HepG2 (cell line): ENCODE results near the gene DAB1. TPM values are rescaled to one million over a fixed set of nuclear protein-coding genes. Genes with fewer than 3 reads are reported as not detected.

Experiments used
- ARID5B ChIP-seq: IDR thresholded peaks from 2 replicates; pipeline ENCODE4 v1.4.0; 2020; ENCODE audit warnings: mild to moderate bottlenecking, missing genetic modification reagents
- ATAD3A ChIP-seq: sonication (generic); formaldehyde crosslinking; IDR thresholded peaks from 2 replicates; pipeline ENCODE4 v1.4.0; 2020; ENCODE audit warnings: missing genetic modification reagents
- CREB1 ChIP-seq, 2 experiments: fragments of 450-650 bp in 1 of 2; IDR thresholded peaks; 2 replicates each; pipeline ENCODE4 v1.6.1; 2016 to 2017; ENCODE audit warnings: control low read depth in 1 of 2, mild to moderate bottlenecking in 1 of 2, missing compliant biosample characterization in 1 of 2, missing genetic modification characterization in 1 of 2
- EP300 ChIP-seq, 3 experiments: sonication (generic) in 1 of 3; formaldehyde crosslinking in 1 of 3; IDR thresholded peaks; 2 replicates each; pipeline versions ENCODE4 v1.5.1 to v1.6.1; 2011 to 2020; ENCODE audit warnings: low read depth in 2 of 3, low read length in 2 of 3, borderline replicate concordance in 1 of 3, improper control_type of control experiment in 1 of 3, mild to moderate bottlenecking in 1 of 3, missing genetic modification reagents in 1 of 3, moderate library complexity in 1 of 3
- FOXJ3 ChIP-seq: sonication (generic); formaldehyde crosslinking; IDR thresholded peaks from 2 replicates; pipeline ENCODE4 v1.4.0; 2020; ENCODE audit warnings: missing genetic modification reagents, mild to moderate bottlenecking, borderline replicate concordance
- GATAD2A ChIP-seq: IDR thresholded peaks from 2 replicates; pipeline ENCODE4 v1.6.1; 2016
- HOXD1 ChIP-seq: sonication (generic); formaldehyde crosslinking; IDR thresholded peaks from 2 replicates; pipeline ENCODE4 v1.5.0; 2020; ENCODE audit warnings: missing genetic modification reagents
- MTA1 ChIP-seq: sonication (generic); formaldehyde crosslinking; IDR thresholded peaks from 2 replicates; pipeline ENCODE4 v1.4.0; 2020; ENCODE audit warnings: missing genetic modification reagents, mild to moderate bottlenecking, borderline replicate concordance
- ONECUT2 ChIP-seq: sonication (generic); formaldehyde crosslinking; IDR thresholded peaks from 2 replicates; pipeline ENCODE4 v1.4.0; 2020; ENCODE audit warnings: missing genetic modification reagents
- REPIN1 ChIP-seq: sonication (generic); formaldehyde crosslinking; IDR thresholded peaks from 2 replicates; pipeline ENCODE4 v1.8.0; 2022; ENCODE audit warnings: missing genetic modification reagents, low read depth, mild to moderate bottlenecking, borderline replicate concordance
- TBP ChIP-seq: sonication (generic); formaldehyde crosslinking; IDR thresholded peaks from 2 replicates; pipeline ENCODE4 v1.5.0; 2020; ENCODE audit warnings: missing genetic modification reagents
- ZNF331 ChIP-seq: sonication (generic); formaldehyde crosslinking; IDR thresholded peaks from 2 replicates; pipeline ENCODE4 v1.4.0; 2020; ENCODE audit warnings: missing genetic modification reagents
- ZNF362 ChIP-seq: sonication (generic); formaldehyde crosslinking; IDR thresholded peaks from 2 replicates; pipeline ENCODE4 v1.4.0; 2020; ENCODE audit warnings: missing genetic modification reagents, mild to moderate bottlenecking, borderline replicate concordance
- ZNF567 ChIP-seq: sonication (generic); formaldehyde crosslinking; IDR thresholded peaks from 2 replicates; pipeline ENCODE4 v1.8.1; 2023; ENCODE audit warnings: mild to moderate bottlenecking, missing genetic modification reagents, borderline replicate concordance
- ZNF580 ChIP-seq: IDR thresholded peaks from 2 replicates; pipeline ENCODE4 v1.6.1; 2016; ENCODE audit warnings: low read depth, borderline replicate concordance
- ZNF746 ChIP-seq: sonication (generic); formaldehyde crosslinking; IDR thresholded peaks from 2 replicates; pipeline ENCODE4 v1.8.0; 2022; ENCODE audit warnings: mild to moderate bottlenecking, missing genetic modification reagents
- ZNF766 ChIP-seq: sonication (generic); formaldehyde crosslinking; IDR thresholded peaks from 2 replicates; pipeline ENCODE4 v1.5.0; 2020; ENCODE audit warnings: missing genetic modification reagents, borderline replicate concordance
- polyA plus RNA-seq, 8 experiments: library from polyadenylated mRNA; depleted of rRNA in 3 of 8; stranded (reverse) in 7 of 8; unstranded in 1 of 8; fragments of >200 nt; fragmentation: Illumina TruSeq in 4 of 8; extraction: Trizol in 4 of 8; gene quantifications; 2 replicates each; pipeline versions ENCODE4 v1.2.1 to v1.2.3, GENCODE V29; 2011 to 2016; ENCODE audit warnings: low read depth in 4 of 8, missing spikeins in 1 of 8, mixed read lengths in 1 of 8; ENCODE audit not compliant: insufficient read depth in 1 of 8
- total RNA-seq, 5 experiments: library from RNA; depleted of rRNA; stranded (reverse); fragments of >200 nt; fragmentation: Illumina TruSeq; extraction: Trizol; gene quantifications; 2 replicates each; pipeline ENCODE4 v1.2.3, GENCODE V29; 2016; ENCODE audit warnings: low read depth in 1 of 5
- TF ChIP-seq, protein P1 (sequence below): sonication (generic); formaldehyde crosslinking; conservative IDR thresholded peaks from 2 replicates; pipeline ENCODE4 v1.4.0; 2020; ENCODE audit warnings: mild to moderate bottlenecking, missing genetic modification reagents, moderate library complexity
- TF ChIP-seq, protein P2 (sequence below): IDR thresholded peaks from 2 replicates; pipeline ENCODE4 v1.6.1; 2016; ENCODE audit warnings: low read depth, control low read depth

DAB1 gene
- total and polyA plus RNA-seq, 2 of the 13 experiments (the other 11 are each of a cell fraction or from before 2014, with no cell fraction given): 0.04 to 0.13 TPM

DNA sequence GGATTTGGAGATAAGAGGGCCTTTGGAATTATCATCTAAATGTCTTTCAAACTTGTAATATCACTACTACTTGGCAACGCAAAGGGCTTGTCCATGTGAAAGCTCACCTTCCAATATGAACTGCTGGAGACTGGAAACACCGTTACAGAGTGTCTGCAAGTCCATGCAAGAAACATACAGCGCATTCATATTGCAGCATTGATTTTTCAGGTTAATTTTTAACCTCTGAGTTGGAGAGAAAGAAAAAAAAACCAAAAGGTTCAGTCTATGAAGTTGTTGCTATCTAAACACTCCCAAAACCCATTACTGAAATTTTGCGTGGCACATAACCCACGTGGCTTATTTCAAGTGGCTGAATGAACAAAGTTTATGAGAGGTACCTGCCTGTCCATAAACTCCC, 23.8 kb downstream of the DAB1 start (continued):
- TF ChIP-seq, protein P1, sequence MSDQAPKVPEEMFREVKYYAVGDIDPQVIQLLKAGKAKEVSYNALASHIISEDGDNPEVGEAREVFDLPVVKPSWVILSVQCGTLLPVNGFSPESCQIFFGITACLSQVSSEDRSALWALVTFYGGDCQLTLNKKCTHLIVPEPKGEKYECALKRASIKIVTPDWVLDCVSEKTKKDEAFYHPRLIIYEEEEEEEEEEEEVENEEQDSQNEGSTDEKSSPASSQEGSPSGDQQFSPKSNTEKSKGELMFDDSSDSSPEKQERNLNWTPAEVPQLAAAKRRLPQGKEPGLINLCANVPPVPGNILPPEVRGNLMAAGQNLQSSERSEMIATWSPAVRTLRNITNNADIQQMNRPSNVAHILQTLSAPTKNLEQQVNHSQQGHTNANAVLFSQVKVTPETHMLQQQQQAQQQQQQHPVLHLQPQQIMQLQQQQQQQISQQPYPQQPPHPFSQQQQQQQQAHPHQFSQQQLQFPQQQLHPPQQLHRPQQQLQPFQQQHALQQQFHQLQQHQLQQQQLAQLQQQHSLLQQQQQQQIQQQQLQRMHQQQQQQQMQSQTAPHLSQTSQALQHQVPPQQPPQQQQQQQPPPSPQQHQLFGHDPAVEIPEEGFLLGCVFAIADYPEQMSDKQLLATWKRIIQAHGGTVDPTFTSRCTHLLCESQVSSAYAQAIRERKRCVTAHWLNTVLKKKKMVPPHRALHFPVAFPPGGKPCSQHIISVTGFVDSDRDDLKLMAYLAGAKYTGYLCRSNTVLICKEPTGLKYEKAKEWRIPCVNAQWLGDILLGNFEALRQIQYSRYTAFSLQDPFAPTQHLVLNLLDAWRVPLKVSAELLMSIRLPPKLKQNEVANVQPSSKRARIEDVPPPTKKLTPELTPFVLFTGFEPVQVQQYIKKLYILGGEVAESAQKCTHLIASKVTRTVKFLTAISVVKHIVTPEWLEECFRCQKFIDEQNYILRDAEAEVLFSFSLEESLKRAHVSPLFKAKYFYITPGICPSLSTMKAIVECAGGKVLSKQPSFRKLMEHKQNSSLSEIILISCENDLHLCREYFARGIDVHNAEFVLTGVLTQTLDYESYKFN: peak; percentile 52
- 0 out of 2 replicates have a peak, but pooled peaks have one; percentile 15 for TF ChIP-seq FOXJ3 (CRISPR knock-in tag)
- TF ChIP-seq ZNF746 (CRISPR knock-in tag): no peak
- no peak for TF ChIP-seq ATAD3A (CRISPR knock-in tag)
- 0 out of 2 replicates have a peak, but pooled peaks have one; percentile 13 for TF ChIP-seq REPIN1 (CRISPR knock-in tag)
- TF ChIP-seq MTA1 (CRISPR knock-in tag): no peak
- no peak for TF ChIP-seq ZNF567 (CRISPR knock-in tag)
- TF ChIP-seq, protein P2, sequence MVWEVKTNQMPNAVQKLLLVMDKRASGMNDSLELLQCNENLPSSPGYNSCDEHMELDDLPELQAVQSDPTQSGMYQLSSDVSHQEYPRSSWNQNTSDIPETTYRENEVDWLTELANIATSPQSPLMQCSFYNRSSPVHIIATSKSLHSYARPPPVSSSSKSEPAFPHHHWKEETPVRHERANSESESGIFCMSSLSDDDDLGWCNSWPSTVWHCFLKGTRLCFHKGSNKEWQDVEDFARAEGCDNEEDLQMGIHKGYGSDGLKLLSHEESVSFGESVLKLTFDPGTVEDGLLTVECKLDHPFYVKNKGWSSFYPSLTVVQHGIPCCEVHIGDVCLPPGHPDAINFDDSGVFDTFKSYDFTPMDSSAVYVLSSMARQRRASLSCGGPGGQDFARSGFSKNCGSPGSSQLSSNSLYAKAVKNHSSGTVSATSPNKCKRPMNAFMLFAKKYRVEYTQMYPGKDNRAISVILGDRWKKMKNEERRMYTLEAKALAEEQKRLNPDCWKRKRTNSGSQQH (CRISPR knock-in tag): 0 out of 2 replicates have a peak, but pooled peaks have one; percentile 25
- TF ChIP-seq ARID5B (CRISPR knock-in tag): peak; percentile 38; the same call in 1 of the 2 replicates
- no peak for TF ChIP-seq HOXD1 (CRISPR knock-in tag)
- TF ChIP-seq ZNF766: no peak
- TF ChIP-seq ZNF580 (CRISPR knock-in tag): no peak
- TF ChIP-seq ZNF362 (CRISPR knock-in tag): peak; percentile 92
- TF ChIP-seq ZNF331 (CRISPR knock-in tag): peak; percentile 59; the same call in 1 of the 2 replicates
- peak; percentile 46; the same call in 1 of the 2 replicates for TF ChIP-seq GATAD2A (CRISPR knock-in tag)
- peak; percentile 96 for TF ChIP-seq ONECUT2
- TF ChIP-seq EP300 (IDR thresholded peaks at IDR 0.05; ENCODE audit: low read depth in 2 of 2, low read length in 2 of 2): 0 out of 4 replicates have a peak, but pooled peaks of 1 of the 2 experiments have one; percentile 21
- TF ChIP-seq EP300 (CRISPR knock-in tag; IDR thresholded peaks at IDR 0.05; ENCODE audit: borderline replicate concordance): no peak
- TF ChIP-seq TBP (CRISPR knock-in tag): no peak
- no peak for TF ChIP-seq CREB1 (IDR thresholded peaks at IDR 0.05)
- peak; percentile 35; the same call in 1 of the 2 replicates for TF ChIP-seq CREB1 (CRISPR knock-in tag; IDR thresholded peaks at IDR 0.05)
